GM18517 (cell line): Measurements from ENCODE around the gene CAMTA1.

Experiments
- ATAC-seq: cut with Tn5 transposase; IDR thresholded peaks from one replicate; pipeline ENCODE4 v1.9.1; 2021; ENCODE audit warnings: mild to moderate bottlenecking, moderate library complexity; ENCODE audit not compliant: unreplicated experiment

CAMTA1 gene

DNA sequence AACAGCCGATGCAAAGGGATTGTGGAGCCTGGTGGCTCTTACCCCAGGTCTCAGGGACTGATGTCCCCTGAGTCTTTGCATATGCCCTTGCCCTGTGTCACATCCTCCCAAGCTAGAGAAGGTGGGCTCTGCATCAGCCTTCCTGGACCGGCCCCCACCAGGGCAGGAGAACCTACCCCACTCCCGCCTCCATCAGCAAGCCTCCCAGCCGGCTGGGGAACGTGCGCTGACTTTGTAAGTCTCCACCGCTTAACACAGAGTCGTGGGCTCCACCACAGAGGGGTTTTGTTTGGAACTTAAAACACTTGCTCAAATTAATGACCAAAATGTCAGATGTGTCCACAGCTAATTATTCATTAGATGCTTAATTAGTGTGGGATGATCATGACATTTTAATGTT lies 730.6 kb downstream of the CAMTA1 start:
- ATAC-seq = no peak

DNA sequence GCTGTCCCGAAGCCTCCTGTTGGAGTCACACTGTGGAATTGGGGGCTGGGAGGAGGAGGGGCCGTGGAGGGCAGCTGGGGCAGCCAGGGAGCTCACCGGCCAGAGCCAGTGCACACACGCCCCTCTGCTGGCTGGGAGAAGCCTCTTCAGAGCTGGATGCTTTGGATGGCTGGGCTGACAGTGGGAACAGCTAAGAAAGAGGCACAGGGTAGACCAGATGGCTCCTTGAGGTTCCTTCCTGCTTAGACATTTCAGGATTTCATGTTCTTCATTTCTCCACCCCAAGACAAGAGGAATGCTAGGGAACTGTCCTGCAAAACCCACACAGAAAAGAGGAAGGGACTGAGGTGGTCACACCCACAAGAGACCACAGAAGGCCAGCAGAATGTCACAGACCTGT lies 731.1 kb downstream of the CAMTA1 start:
- no peak for ATAC-seq

DNA sequence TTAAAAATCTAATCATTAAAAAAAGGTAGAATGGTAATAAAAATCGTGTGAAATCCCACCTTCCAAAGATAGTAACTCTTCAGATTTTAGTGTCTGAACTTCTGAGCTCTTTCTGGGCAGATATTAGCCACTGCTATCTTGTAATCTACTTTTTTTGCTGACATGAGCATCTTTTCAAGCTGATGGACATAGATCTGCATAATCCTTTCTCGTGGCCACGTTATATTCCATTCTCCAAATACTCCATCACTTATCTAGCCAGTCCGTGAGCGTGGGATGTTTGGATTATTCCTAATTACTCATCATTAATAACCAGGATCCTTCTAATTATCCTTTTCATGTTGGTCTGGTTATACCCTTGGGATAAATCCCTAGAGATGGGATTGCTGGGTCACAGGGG lies 731.7 kb downstream of the CAMTA1 start:
- no peak for ATAC-seq

DNA sequence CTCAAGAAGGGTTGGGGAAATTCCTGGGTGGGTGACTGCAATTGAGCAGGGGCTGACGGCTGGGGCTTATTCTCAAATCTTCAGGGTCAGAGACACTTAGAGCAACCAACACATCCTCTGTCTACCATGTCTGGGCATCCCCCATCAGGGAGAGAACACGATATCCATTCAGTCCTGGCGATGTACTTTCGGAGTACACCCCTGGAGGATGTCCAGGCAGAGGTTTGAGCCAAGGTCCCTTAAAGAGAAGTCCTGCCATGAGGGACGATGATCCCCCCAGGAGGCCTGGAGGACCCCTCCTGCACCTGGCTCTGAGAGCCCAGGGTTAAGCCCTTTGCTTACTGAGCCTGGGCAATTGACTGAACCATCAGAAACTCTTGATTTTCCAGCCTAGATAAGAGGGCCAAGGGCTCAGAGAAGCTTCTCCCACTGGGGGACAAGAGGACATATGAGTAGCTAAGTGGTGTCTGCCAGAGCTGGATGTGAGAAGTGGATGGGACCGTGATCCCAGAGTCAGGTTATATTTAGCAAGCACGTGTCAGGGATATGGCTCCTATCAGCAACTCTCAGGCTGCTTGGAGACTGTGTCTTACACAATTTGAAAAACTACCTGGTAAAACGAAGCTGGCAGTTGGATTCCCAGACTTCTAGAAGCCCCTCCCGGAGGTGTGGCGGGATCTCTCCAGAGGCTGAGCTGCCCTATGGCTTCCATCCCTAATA lies 732.5 kb downstream of the CAMTA1 start:
- no peak for ATAC-seq

DNA sequence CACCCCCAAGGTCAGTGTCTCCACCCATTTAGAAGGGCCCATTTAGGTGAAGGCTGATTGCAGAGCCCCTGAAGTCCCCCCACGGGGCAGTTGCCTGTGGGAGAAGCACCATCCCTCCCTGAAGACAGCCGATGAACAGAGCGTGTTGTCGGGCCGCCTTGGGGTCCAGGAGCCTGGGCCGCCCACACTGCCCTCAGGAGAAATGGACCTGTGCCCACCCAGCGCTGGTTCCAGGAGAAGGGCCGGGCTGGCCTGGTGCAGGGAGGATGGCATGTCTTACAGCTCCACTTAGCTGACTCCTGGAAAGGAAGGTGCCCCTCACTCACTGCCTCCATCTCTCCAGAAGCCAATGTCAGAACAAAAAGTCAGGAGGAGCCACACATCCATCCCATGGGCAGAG lies 733.2 kb downstream of the CAMTA1 start:
- ATAC-seq = no peak

DNA sequence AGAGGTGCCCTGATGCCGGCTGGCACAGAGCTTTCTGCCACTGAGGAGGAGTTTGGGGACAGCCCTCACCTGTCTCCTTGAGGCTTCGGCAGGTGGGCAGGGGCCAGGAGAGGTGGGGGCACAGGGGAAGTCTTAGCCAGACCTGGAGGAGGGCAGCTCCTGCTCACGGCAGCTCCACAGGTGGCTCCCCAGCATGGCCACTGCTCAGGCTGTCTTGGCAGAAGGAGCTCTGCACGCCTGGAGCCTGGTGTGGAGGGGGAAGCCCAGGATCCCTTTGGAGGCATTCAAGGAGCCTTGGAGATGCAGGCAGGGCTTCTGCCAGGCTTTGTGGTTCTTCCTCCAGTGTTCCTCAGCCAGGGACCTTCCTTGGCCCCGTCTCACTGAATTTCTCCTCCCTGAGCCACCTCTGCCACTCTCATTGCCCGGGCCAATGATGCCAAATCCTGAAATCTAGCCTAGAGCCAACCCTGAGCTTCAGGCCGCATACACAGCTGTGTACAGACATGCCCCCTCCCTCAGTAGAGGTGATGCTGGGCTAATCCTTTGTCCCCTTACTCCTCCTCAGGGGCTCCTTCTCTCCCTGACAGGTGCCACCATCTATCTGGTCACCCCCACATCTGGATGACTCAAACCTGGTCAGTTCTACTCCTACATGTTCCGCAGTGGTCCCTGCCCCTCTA lies 734.1 kb downstream of the CAMTA1 start:
- ATAC-seq = no peak

DNA sequence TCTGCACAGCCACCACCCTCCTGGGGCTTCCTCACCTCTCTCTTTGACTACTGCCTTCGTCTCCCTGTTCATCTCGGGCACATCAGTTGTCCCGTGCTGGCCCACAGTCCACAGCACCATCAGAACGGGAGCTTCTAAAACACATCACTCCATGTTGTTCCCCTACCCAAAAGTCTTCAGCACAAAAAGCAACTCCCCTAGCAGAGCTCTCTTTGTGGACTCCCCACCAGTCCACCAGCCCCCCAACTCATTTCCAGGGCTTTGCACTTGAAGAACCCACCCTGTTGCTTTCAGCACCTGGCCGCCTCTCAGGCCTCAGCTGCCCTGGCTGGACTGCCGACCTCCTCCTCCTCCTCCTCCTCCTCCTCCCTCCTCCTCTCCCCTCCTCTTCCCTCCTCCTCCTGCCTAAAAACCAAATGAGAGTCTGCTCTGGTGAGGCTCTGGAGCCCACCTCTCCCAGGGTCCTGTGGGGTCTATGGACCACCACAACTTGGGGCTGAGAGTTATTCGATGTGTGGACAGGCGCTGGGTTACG lies 734.7 kb downstream of the CAMTA1 start:
- ATAC-seq = no peak

DNA sequence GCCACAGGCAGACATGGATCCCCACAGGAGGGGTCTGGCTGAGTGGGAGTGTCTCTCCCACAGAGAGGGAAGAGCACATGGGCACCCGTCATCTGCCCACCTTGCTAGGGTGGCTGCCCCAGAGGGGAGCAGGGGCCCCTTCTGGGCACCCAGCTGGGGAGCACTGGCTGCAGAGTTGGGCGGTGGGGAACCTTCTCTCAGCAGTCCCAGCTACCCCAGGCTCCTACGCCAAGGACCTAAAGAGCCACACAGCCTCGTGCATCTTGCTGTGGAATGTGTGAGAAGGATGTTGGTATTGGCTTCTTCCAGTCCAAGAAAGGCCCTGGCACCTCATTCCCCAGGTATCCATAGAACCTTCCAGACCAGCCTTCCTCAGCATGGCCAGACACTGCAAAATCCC lies 735.2 kb downstream of the CAMTA1 start:
- ATAC-seq = no peak

DNA sequence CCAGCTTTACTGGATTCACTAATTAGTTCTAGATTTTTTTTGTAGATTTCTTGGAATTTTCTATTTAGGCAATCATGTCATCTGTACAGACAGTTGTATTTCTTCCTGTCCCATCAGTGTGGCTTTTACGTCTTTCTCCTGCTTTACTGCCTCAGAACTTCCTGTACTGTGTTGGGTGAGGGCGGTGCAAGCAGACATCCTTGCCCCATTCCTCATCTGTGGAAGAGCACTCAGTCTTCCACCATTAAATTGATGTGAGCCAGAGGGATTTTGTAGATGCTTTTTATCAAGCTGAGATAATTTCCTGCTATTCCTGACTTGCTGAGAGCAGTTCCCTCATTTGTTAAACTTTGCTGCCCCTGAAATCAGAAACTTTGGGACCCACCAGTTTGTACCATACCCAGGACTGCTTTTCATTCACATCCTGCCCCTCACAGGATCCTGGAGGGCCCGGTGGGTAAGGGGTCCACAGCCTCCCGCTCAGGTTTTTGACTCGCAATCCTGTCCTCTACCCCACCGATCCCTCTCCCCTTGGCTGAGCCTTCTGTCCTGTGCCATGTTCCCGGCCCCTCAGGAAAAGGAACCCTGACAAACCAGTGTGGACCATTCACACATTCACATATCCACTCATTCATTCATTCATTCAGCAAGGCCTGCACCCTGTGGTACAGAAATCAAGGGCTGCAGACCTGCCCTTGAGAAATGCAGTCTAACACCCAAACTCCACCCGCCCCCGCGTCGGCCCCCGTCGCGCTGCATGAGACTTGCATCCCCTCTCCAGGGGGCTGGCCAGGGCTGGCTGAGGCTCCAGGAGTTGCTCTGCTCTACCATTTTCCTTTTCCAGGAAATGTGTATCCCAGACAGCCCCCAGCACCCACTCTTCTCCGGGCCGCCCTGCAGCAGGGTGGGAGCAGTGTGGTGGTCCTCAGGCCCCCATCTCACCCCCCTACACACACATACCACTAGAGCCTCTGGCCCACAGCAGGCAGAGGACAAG lies 739.4 kb downstream of the CAMTA1 start:
- no peak for ATAC-seq

DNA sequence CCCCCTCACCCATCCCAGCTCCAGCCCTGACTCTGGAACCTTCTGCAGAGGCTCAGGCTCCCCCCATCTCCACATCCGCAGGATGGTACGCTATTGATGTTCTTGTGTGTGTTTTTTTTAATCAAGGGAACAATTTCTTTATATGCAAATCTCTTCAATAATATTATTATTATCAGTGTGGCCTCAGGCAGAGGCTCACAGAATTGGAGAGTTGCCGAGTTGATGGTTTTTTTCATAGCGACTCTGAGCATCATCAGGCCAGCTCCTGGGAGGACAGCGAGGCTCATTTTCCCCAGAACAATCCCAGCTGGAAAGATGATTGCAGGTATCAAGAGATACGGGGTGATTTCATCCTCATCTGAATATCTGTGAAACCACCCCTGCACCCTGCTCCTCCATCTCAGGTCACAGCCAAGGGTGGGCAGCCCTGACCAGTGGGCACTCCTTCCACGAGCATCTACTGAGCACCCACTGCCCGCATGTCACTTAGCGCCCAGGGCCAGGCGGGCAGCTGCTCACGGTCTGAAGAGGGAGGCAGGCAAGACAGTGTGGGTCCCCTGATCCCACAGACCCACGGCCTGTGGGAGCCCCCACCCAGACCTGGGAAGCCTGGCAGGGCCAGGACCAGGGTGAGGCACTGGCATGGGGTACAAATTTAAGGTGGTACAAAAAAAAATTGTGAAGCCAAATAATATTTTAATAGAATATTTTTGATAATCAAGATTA lies 740.2 kb downstream of the CAMTA1 start:
- no peak for ATAC-seq

DNA sequence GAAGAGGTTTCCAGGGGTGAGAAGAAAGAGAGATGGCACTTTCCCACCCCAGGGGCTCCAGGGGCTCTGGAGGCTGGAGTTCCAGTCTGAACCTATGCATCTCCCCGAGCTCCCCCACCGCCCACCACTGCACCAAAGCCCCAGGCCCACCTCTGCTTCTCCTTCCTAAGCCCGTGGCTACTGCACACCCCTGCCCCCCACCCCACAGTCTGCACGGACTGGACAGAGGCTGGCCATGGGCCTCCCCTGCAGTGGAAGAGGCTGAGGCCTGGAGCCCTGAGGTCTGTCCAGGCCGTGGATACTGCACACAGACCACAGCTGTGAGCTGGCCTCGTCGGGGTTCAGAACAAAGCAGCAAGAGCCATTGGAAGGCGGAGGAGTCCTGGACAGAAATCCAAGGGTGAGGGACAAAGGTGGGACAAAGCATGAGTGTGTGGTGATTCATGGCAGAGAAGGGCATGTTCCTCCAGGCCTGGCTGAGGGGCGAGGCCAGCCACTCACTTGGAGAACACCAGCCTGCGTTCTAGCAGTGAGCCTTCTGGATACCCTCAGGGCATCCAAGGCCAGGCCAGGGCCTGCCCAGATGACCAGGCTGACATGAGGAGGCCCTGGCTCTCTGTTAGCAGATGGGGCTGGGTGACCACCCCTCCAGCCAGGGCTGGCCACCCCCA lies 741.1 kb downstream of the CAMTA1 start:
- no peak for ATAC-seq

DNA sequence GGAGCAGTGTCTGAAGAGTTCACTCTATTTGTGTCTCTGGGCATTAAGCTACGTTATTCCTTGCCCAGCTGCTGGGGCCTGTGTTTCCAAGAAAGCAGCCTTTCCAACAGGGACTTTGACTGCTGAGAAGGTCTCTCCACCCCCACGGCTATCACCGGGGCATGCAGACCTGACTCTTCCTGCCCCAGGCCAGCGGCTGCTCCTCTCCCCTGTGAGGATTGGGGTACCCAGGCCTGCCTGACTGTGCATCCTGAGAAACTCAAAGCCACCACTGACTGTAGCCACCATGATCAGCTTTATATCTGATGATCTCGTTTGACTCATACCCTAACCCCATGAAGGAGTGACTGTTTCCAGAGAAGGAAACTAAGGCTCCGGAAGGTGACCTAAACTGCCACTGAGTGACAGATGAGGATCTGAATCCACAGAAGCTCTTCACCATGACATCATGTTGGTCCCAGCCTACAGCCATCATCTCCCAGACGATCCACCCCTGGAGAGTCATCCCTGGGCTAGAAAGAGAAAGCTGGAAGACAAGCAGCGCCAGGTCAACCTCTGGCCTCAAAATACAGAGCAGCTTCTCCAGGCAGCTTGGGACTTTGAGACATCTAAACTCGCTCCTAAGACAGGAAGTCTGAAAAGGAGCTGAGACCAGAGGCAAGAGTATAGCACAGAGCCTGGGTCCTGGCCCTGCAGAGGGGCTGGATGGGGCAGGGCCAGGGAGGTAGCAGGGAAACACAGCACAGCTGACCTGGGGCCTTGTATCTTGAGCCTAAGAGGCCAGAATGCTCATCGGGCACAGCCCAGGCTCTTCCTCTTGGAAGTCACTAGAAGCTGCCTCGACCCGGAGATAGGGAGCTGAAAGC lies 741.8 kb downstream of the CAMTA1 start:
- no peak for ATAC-seq

DNA sequence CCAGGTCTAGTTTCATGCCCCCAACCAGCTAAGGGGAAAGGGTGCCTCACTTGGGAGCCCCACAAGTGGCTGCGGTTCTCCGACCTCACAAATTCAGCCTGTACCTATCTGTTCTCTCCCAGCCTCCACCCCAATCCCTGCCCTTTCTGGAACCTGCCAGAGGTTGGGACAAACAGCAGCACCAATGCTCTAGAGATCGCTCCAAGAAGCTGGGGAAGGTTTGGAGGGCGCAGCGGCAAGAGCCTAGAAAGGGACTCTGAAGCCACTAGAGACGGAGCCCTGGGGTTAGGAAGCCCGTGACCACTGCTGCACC lies 742.4 kb downstream of the CAMTA1 start:
- no peak for ATAC-seq

DNA sequence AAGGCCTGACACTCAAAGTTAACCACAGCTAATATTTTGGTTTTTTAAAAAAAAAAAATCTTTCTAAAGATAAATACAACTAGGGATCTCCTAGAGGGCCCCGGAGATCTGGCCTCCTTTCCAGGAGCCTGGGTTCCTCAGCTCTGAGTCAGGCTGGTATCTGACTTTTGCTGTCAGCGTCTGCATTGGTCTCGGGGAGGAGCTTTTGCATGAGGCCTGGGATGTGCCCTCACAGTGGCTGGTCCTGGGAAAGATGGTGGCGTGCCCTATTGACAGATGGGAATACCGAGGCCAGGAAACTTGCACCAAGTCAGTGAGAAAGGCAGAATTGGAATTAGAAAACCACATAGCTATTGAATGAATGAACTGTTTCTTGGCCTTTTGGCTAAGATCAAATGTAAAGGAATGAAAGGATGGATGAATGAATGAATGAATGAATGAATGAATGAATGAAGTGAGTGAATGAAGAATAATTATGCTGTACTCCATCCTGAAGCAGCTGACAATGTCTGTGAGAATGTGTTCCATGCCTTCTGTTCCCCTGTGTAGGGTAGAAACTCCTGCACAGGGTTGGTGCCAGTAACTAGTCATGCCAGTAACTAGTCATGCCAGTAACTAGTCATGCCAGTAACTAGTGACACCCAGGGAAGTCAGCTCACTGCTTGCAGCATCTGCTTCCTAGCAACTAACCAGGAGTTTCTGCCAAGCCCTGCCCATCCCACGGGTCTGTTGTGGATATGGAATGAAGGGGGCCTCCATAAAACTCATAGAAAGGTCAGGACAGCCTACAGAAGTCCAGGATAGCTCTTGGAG lies 743.3 kb downstream of the CAMTA1 start:
- ATAC-seq = no peak

DNA sequence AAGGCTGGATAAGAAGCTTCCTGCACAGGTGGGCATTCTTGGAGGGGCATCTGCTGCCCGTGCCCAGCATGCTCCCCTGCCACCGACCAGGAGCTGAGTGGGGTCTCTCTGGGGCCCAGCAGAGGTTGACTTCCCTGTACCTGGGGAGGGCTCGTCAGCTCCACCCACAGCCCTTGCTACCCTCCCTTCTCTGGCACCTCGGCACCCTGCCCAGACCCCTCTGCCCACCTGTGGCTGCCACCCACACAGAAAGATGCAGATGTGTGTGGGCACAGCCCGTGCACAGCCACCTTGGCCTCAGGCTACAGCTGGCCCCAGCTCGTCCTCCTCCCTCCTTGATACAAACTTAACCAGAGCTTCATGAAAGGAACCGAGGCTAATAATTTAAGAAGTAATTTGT lies 744.7 kb downstream of the CAMTA1 start:
- ATAC-seq = no peak

DNA sequence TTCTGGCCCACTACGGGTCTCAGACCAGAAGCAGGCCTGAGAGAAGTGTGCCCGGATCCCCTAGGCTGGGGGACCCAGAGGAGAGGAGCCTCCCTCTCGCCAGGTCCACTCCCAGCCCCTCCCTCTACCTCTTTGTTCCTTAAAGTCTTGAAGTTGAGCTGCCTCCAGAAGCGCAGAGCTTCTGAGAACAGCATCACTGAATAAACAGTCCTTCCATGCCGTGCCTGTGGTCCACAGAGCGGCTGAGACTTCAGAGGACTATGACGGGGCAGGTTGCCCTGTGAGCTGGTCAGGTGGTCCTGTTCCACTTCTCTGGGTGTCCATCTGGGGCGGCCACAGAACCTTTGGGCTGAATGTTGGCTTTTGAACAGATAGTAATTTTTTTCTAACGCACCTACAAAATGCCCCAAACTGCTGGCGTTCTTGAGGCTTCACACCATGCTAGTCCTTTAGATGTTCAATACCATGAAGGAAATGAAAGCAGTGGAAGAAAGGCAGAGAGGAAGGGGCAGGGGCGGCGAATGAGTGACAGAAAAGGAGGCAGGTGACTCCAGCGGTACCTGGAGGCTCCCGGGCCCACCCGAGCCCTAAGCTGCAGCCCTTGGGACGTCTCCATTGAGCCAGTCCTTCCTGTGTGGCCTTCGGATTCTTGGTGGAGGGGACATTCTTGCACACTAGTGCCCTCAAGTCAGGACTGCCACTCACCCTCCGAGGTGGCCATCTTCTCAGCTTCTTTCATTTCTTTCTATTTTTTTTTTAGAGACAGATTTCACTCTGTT lies 746.5 kb downstream of the CAMTA1 start:
- ATAC-seq = no peak

DNA sequence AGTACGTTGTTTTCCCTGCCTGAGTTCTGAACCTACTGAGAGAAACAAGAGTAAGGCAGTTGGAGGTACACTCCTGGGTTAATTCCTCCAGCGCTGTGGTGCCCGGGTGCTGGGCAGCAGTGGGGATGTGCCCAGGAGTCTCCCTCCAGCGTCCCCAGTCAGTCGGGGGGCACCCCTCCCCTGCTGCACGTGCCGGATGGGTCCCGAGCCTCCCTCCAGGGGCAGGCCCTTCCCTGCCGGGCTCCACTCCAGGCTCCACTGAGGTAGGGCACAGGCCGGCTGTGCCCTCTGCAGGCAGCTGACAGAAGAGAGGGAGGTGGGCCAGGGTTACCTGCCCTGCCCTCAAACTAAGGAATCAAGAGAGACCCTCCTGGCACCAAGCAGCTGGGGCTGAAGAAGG lies 747.8 kb downstream of the CAMTA1 start:
- no peak for ATAC-seq
